SK-N-SH (cell line): ENCODE measurements around the gene TMUB1. TPM values are rescaled to one million over a fixed set of nuclear protein-coding genes. Genes with fewer than 3 reads are reported as not detected.

Source experiments
- CTCF ChIA-PET: fragments of 300-600, 350-600 bp; formaldehyde crosslinking; extraction: SDS; loops from one replicate; lab custom pipeline; 2021; lab: Yijun Ruan, JAX
- POLR2A ChIA-PET: fragments of 350-600 bp; sonication (Branson Sonifier 250); formaldehyde crosslinking; extraction: SDS; loops from one replicate; lab custom pipeline; 2020; ENCODE audit warnings: antibody characterized with exemption, inconsistent platforms; lab: Yijun Ruan, JAX
- DNase-seq: peaks from one replicate; pipeline ENCODE4 v3.0.0; 2012
- H2AFZ ChIP-seq: fragments of 200-600 bp; sonication (generic); 2 replicates; pipeline ENCODE4 v1.8.1; 2016; ENCODE audit warnings: antibody characterized with exemption, mild to moderate bottlenecking, low read depth
- H3F3A ChIP-seq: fragments of 200-600 bp; sonication (generic); replicated peaks from 2 replicates; pipeline ENCODE3; 2016; ENCODE audit warnings: antibody characterized with exemption, mild to moderate bottlenecking; ENCODE audit not compliant: insufficient read depth
- H3K27ac ChIP-seq, 2 experiments: fragments of 200-500 bp in 1 of 2; fragments of 200-600 bp in 1 of 2; sonication (Bioruptor generic) in 1 of 2; sonication (generic), shearing (Covaris generic) in 1 of 2; 2 replicates each; pipeline versions ENCODE4 v1.5.1 to v1.6.1; 2014 to 2016; ENCODE audit warnings: low read depth in 2 of 2, inconsistent platforms in 1 of 2, low read length in 1 of 2, mild to moderate bottlenecking in 1 of 2, mixed read lengths in 1 of 2
- H3K27me3 ChIP-seq: fragments of 200-600 bp; sonication (generic), shearing (Covaris generic); 2 replicates; pipeline ENCODE4 v1.6.1; 2016; ENCODE audit warnings: mixed run types; ENCODE audit not compliant: insufficient read depth
- H3K36me3 ChIP-seq, 2 experiments: fragments of 200-500 bp in 1 of 2; fragments of 200-600 bp in 1 of 2; sonication (Bioruptor generic) in 1 of 2; sonication (generic) in 1 of 2; replicated peaks in 1 of 2; 2 replicates each; pipeline versions ENCODE3 to v1.5.1; 2014 to 2016; ENCODE audit warnings: low read length in 1 of 2, mild to moderate bottlenecking in 1 of 2; ENCODE audit not compliant: insufficient read depth in 2 of 2, control insufficient read depth in 1 of 2
- H3K4me1 ChIP-seq, 2 experiments: fragments of 200-500 bp in 1 of 2; fragments of 200-600 bp in 1 of 2; sonication (Bioruptor generic) in 1 of 2; sonication (generic), shearing (Covaris generic) in 1 of 2; 2 replicates each; pipeline versions ENCODE4 v1.5.1 to v1.6.1; 2014 to 2016; ENCODE audit warnings: low read depth in 1 of 2, low read length in 1 of 2, mixed run types in 1 of 2; ENCODE audit not compliant: insufficient read depth in 2 of 2, control insufficient read depth in 1 of 2
- H3K4me2 ChIP-seq: fragments of 200-600 bp; sonication (generic), shearing (Covaris generic); 2 replicates; pipeline ENCODE4 v1.6.1; 2017; ENCODE audit warnings: mixed run types
- H3K4me3 ChIP-seq, 2 experiments: fragments of 200-500 bp in 1 of 2; fragments of 200-600 bp in 1 of 2; sonication (Bioruptor generic) in 1 of 2; sonication (generic), shearing (Covaris generic) in 1 of 2; 2 replicates each; pipeline versions ENCODE4 v1.5.1 to v1.8.1; 2014 to 2016; ENCODE audit warnings: low read depth in 2 of 2, inconsistent platforms in 1 of 2, low read length in 1 of 2, mild to moderate bottlenecking in 1 of 2, mixed read lengths in 1 of 2, moderate library complexity in 1 of 2
- H3K79me2 ChIP-seq: fragments of 200-600 bp; sonication (generic); 2 replicates; pipeline ENCODE4 v1.8.1; 2017; ENCODE audit warnings: mild to moderate bottlenecking; ENCODE audit not compliant: insufficient read depth
- H3K9ac ChIP-seq: fragments of 200-600 bp; sonication (generic); 2 replicates; pipeline ENCODE4 v1.6.1; 2017; ENCODE audit warnings: mixed run types
- H3K9me2 ChIP-seq: fragments of 200-600 bp; sonication (generic); 2 replicates; pipeline ENCODE4 v1.6.1; 2017; ENCODE audit warnings: mixed run types
- H3K9me3 ChIP-seq: fragments of 200-600 bp; sonication (generic); 2 replicates; pipeline ENCODE4 v1.6.1; 2017; ENCODE audit warnings: mixed run types, mild to moderate bottlenecking, moderate library complexity
- H4K20me1 ChIP-seq: fragments of 200-600 bp; sonication (generic); 2 replicates; pipeline ENCODE4 v1.6.1; 2017; ENCODE audit warnings: mild to moderate bottlenecking, mixed run types; ENCODE audit not compliant: insufficient read depth
- EP300 ChIP-seq, 2 experiments: IDR thresholded peaks; 2 replicates each; pipeline versions ENCODE4 v1.4.0 to v1.6.1; 2012; ENCODE audit warnings: borderline replicate concordance in 1 of 2, low read depth in 1 of 2, low read length in 1 of 2
- FOXM1 ChIP-seq: IDR thresholded peaks from 2 replicates; pipeline ENCODE4 v1.4.0; 2012; ENCODE audit warnings: low read depth, mild to moderate bottlenecking
- GABPA ChIP-seq: IDR thresholded peaks from 2 replicates; pipeline ENCODE4 v1.4.0; 2012; ENCODE audit warnings: low read depth, mild to moderate bottlenecking
- GATA2 ChIP-seq: sonication (generic); formaldehyde crosslinking; IDR thresholded peaks from 2 replicates; pipeline ENCODE4 v1.5.0; 2020; ENCODE audit warnings: mild to moderate bottlenecking, missing genetic modification reagents
- NRF1 ChIP-seq: IDR thresholded peaks from 2 replicates; pipeline ENCODE4 v1.6.1; 2012; ENCODE audit warnings: low read depth, mild to moderate bottlenecking, low read length
- POLR2AphosphoS5 ChIP-seq: IDR thresholded peaks from 2 replicates; pipeline ENCODE4 v1.6.1; 2012; ENCODE audit warnings: low read depth, low read length
- RAD21 ChIP-seq: IDR thresholded peaks from 2 replicates; pipeline ENCODE4 v1.6.1; 2012; ENCODE audit warnings: mild to moderate bottlenecking, low read length
- RXRA ChIP-seq: IDR thresholded peaks from 2 replicates; pipeline ENCODE4 v1.4.0; 2012; ENCODE audit warnings: low read depth, mild to moderate bottlenecking, borderline replicate concordance
- TAF1 ChIP-seq: IDR thresholded peaks from 2 replicates; pipeline ENCODE4 v1.6.1; 2012; ENCODE audit warnings: low read depth, mild to moderate bottlenecking, low read length, moderate library complexity, borderline replicate concordance
- TEAD4 ChIP-seq: IDR thresholded peaks from 2 replicates; pipeline ENCODE4 v1.4.0; 2012; ENCODE audit warnings: mild to moderate bottlenecking, borderline replicate concordance; ENCODE audit not compliant: insufficient read depth
- WGBS: methylation state at CpG from one replicate; pipeline ENCODE4 v1.1.6; 2017; ENCODE audit warnings: low lambda C conversion rate; 5-methylcytosine and 5-hydroxymethylcytosine counted together
- polyA plus RNA-seq, 3 experiments: library from polyadenylated mRNA; depleted of rRNA; stranded (reverse); fragments of >200 nt; gene quantifications; 2 replicates each; pipeline ENCODE4 v1.2.3, GENCODE V29; 2012
- TF ChIP-seq, protein P1 (sequence below): fragments of 150-350 bp; IDR thresholded peaks from 2 replicates; pipeline ENCODE4 v1.6.1; 2016; ENCODE audit warnings: mild to moderate bottlenecking, low read depth, low read length
- TF ChIP-seq, protein P2 (sequence below): IDR thresholded peaks from 2 replicates; pipeline ENCODE4 v1.6.1; 2012; ENCODE audit warnings: mild to moderate bottlenecking, low read depth, low read length, moderate library complexity
- TF ChIP-seq, protein P3 (sequence below): IDR thresholded peaks from 2 replicates; pipeline ENCODE4; 2012
- TF ChIP-seq, protein P4 (sequence below): IDR thresholded peaks from 2 replicates; pipeline ENCODE4 v1.4.0; 2012; ENCODE audit warnings: low read depth, borderline replicate concordance
- TF ChIP-seq, protein P5 (sequence below): fragments of 150-350 bp; IDR thresholded peaks from 2 replicates; pipeline ENCODE4 v1.6.1; 2017; ENCODE audit warnings: antibody characterized with exemption, low read length, low read depth, borderline replicate concordance
- TF ChIP-seq, protein P6 (sequence below): IDR thresholded peaks from 2 replicates; pipeline ENCODE4 v1.4.0; 2012; ENCODE audit warnings: low read depth

Gene TMUB1
- polyA plus RNA-seq, 1 of the 3 experiments (the other 2 are of a cell fraction): 60.6 TPM

DNA sequence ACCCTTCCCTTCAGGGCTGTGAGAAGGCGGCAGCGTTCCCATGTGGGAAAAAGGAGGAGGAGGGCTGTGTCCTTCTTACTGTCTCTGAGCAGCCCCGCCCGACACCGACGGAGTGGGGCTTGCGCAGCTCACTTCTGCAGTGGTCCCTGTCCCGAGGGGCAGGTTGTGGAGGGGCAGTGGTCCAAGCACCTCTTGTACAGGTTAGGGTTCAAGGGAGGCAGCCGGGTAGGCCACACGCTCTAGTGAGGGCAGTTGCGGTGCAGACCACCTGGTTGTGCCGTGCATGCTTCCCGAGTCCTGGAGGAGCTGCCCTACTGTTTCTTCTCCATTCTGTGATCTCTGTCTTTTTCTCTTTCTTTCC lies 35.7 kb upstream of the TMUB1 start:
- H2AFZ ChIP-seq: no peak overlapping the region
- no peak overlapping the region for H3K4me2 ChIP-seq
- CTCF ChIA-PET: interaction anchor here (1.0 to 18.0 kb wide), 11 partner anchors 9 to 192 kb away, joined by 3 to 243 read pairs (median 5); partner anchors contain the start of genes AGAP3 and GBX1
- peaks cover 8% of the 10 kb centered on the region for H3F3A ChIP-seq
- H3K27me3 ChIP-seq: no peaks in the 10 kb centered on the region
- no peaks in the 10 kb centered on the region for H3K9me2 ChIP-seq
- 89% methylated on average over 9 of the region's 13 CpGs for WGBS
- H3K27ac ChIP-seq: no peak overlapping the region
- H4K20me1 ChIP-seq: peaks cover 32% of the 10 kb centered on the region
- no peak overlapping the region for H3K4me3 ChIP-seq
- H3K79me2 ChIP-seq: peaks cover 34% of the 10 kb centered on the region
- peaks cover 12 to 16% of the 10 kb centered on the region in 2 experiments for H3K4me1 ChIP-seq
- H3K36me3 ChIP-seq: peaks cover 17 to 59% of the 10 kb centered on the region in 2 experiments
- TF ChIP-seq, protein P1, sequence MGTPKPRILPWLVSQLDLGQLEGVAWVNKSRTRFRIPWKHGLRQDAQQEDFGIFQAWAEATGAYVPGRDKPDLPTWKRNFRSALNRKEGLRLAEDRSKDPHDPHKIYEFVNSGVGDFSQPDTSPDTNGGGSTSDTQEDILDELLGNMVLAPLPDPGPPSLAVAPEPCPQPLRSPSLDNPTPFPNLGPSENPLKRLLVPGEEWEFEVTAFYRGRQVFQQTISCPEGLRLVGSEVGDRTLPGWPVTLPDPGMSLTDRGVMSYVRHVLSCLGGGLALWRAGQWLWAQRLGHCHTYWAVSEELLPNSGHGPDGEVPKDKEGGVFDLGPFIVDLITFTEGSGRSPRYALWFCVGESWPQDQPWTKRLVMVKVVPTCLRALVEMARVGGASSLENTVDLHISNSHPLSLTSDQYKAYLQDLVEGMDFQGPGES: no peak
- no peak for TF ChIP-seq FOXM1
- no peak for TF ChIP-seq POLR2AphosphoS5
- TF ChIP-seq TAF1: no peak
- TF ChIP-seq, protein P2, sequence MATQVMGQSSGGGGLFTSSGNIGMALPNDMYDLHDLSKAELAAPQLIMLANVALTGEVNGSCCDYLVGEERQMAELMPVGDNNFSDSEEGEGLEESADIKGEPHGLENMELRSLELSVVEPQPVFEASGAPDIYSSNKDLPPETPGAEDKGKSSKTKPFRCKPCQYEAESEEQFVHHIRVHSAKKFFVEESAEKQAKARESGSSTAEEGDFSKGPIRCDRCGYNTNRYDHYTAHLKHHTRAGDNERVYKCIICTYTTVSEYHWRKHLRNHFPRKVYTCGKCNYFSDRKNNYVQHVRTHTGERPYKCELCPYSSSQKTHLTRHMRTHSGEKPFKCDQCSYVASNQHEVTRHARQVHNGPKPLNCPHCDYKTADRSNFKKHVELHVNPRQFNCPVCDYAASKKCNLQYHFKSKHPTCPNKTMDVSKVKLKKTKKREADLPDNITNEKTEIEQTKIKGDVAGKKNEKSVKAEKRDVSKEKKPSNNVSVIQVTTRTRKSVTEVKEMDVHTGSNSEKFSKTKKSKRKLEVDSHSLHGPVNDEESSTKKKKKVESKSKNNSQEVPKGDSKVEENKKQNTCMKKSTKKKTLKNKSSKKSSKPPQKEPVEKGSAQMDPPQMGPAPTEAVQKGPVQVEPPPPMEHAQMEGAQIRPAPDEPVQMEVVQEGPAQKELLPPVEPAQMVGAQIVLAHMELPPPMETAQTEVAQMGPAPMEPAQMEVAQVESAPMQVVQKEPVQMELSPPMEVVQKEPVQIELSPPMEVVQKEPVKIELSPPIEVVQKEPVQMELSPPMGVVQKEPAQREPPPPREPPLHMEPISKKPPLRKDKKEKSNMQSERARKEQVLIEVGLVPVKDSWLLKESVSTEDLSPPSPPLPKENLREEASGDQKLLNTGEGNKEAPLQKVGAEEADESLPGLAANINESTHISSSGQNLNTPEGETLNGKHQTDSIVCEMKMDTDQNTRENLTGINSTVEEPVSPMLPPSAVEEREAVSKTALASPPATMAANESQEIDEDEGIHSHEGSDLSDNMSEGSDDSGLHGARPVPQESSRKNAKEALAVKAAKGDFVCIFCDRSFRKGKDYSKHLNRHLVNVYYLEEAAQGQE: no peak
- TF ChIP-seq, protein P3, sequence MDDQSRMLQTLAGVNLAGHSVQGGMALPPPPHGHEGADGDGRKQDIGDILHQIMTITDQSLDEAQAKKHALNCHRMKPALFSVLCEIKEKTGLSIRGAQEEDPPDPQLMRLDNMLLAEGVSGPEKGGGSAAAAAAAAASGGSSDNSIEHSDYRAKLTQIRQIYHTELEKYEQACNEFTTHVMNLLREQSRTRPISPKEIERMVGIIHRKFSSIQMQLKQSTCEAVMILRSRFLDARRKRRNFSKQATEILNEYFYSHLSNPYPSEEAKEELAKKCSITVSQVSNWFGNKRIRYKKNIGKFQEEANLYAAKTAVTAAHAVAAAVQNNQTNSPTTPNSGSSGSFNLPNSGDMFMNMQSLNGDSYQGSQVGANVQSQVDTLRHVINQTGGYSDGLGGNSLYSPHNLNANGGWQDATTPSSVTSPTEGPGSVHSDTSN: no peak
- no peak for TF ChIP-seq GABPA
- no peak for TF ChIP-seq RAD21
- no peak for TF ChIP-seq NRF1
- TF ChIP-seq, protein P4, sequence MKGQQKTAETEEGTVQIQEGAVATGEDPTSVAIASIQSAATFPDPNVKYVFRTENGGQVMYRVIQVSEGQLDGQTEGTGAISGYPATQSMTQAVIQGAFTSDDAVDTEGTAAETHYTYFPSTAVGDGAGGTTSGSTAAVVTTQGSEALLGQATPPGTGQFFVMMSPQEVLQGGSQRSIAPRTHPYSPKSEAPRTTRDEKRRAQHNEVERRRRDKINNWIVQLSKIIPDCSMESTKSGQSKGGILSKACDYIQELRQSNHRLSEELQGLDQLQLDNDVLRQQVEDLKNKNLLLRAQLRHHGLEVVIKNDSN: no peak
- TF ChIP-seq, protein P5, sequence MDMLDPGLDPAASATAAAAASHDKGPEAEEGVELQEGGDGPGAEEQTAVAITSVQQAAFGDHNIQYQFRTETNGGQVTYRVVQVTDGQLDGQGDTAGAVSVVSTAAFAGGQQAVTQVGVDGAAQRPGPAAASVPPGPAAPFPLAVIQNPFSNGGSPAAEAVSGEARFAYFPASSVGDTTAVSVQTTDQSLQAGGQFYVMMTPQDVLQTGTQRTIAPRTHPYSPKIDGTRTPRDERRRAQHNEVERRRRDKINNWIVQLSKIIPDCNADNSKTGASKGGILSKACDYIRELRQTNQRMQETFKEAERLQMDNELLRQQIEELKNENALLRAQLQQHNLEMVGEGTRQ: no peak
- TF ChIP-seq RXRA: no peak
- no peak for TF ChIP-seq EP300 (IDR thresholded peaks at IDR 0.05; ENCODE audit: borderline replicate concordance in 1 of 2, low read depth in 1 of 2, low read length in 1 of 2)
- TF ChIP-seq, protein P6, sequence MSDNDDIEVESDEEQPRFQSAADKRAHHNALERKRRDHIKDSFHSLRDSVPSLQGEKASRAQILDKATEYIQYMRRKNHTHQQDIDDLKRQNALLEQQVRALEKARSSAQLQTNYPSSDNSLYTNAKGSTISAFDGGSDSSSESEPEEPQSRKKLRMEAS: no peak
- TF ChIP-seq GATA2 (CRISPR knock-in tag): no peak
- no peak for TF ChIP-seq TEAD4
- POLR2A ChIA-PET: no interaction called here
- H3K9ac ChIP-seq: no peak overlapping the region
- DNase-seq: no peak
- no peaks in the 10 kb centered on the region for H3K9me3 ChIP-seq
